Cardiac fibroblast (primary cell): ENCODE results near the gene RSL1D1.

Experiments
- DNase-seq, 2 donors: peaks; one replicate each; pipeline versions ENCODE4 v3.0.0 to v3.0.0-alpha.2; 2010; ENCODE audit warnings: low read depth in 2 of 2
- H3K4me3 ChIP-seq, 2 donors: replicated peaks in 1 of 2; 1 replicate in 1 of 2; 2 replicates in 1 of 2; pipeline ENCODE4 v1.5.1; 2011; ENCODE audit warnings: low read depth in 2 of 2, low read length in 2 of 2, mild to moderate bottlenecking in 2 of 2, moderate library complexity in 1 of 2
- CTCF ChIP-seq: IDR thresholded peaks from one replicate; pipeline ENCODE4 v1.5.1; 2011; ENCODE audit warnings: low read depth, mild to moderate bottlenecking, low read length, inconsistent platforms

Gene RSL1D1

GRCh38 chr16:11851294-11852091 lies at the start of gene RSL1D1:
TSS of gene RSL1D1 (minus strand) at chr16:11851542. CDS start at chr16:11851512, 30 bp downstream.
- DNase-seq = peak; percentile 95
- H3K4me3 ChIP-seq = peak within 1 kb of the TSS; percentile 98 to 99
- no peak for TF ChIP-seq CTCF

- DNase-seq = peak in 1 of 2 donors; percentile 15
- no peak for TF ChIP-seq CTCF
These were observed 49.7 kb upstream of the RSL1D1 start for GRCh38 chr16:11901091-11901490.

GRCh38 chr16:11896486-11897176 lies 45.3 kb upstream of the RSL1D1 start:
- DNase-seq = peak; percentile 54 to 83
- TF ChIP-seq CTCF = no peak
- H3K4me3 ChIP-seq = no peak overlapping the region

More at GRCh38 chr16:11901091-11901490, 49.7 kb upstream of the RSL1D1 start:
- no peak overlapping the region for H3K4me3 ChIP-seq

- no peak overlapping the region for H3K4me3 ChIP-seq
- no peak for DNase-seq
- TF ChIP-seq CTCF = no peak
These were observed 42.2 kb upstream of the RSL1D1 start for GRCh38 chr16:11893571-11893970.

- no peak overlapping the region for H3K4me3 ChIP-seq
- DNase-seq = no peak
- no peak for TF ChIP-seq CTCF
These were observed 41.4 kb upstream of the RSL1D1 start for GRCh38 chr16:11892761-11893160.

GRCh38 chr16:11890231-11890965 lies 39.1 kb upstream of the RSL1D1 start:
- no peak for TF ChIP-seq CTCF
- no peak overlapping the region for H3K4me3 ChIP-seq
- no peak for DNase-seq
